ENCODE data around the gene PRSS16. TPM values are rescaled to one million over a fixed set of nuclear protein-coding genes. Genes with fewer than 3 reads are reported as not detected.

The PRSS16 gene
- total RNA-seq, 2 donors from 2014 or later, result 12.5 to 14.1 TPM

DNA sequence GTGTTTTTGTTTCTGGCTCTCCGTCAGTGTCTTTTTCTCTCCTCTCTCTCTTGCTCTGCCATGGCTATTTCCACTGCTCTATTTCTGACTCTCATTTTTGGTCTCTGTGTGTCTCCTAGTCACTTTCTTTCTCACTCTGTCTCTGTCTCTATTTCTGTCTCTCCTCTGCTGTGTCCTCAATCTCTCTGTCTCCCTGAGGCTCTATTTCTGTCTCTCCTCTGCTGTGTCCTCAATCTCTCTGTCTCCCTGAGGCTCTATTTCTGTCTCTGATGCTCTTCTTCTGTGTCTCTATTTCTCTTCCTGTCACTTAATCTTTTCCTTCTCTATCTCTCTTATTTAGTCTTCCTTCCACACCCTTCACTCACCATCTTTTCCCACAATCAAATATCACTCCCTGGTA is 8.4 kb downstream of the PRSS16 start:
- no peaks in the 10 kb centered on the region for H3K9me3 ChIP-seq (ENCODE audit: control insufficient read depth, low read length)
- Mint-ChIP-seq H3K27me3 (ENCODE audit: insufficient read depth) (peaks cover 11% of the 10 kb centered on the region), H3K4me1 (no peaks in the 10 kb centered on the region), H3K27ac (no peak overlapping the region), H3K4me3 (no peak overlapping the region), H3K9me3 (no peaks in the 10 kb centered on the region), H3K36me3 (ENCODE audit: low read depth) (peaks cover 10% of the 10 kb centered on the region)
- H3K36me3 ChIP-seq (ENCODE audit: control insufficient read depth, insufficient read depth, low read length), result no peaks in the 10 kb centered on the region
- no peak for DNase-seq
- WGBS, 2 experiments (ENCODE audit: insufficient coverage in 1 of 2, insufficient read length in 1 of 2), result 76 to 91% methylated on average over 1 of the region's 1 CpG
- no peak overlapping the region for H3K4me3 ChIP-seq (ENCODE audit: low read length)
- TF ChIP-seq, protein P1, sequence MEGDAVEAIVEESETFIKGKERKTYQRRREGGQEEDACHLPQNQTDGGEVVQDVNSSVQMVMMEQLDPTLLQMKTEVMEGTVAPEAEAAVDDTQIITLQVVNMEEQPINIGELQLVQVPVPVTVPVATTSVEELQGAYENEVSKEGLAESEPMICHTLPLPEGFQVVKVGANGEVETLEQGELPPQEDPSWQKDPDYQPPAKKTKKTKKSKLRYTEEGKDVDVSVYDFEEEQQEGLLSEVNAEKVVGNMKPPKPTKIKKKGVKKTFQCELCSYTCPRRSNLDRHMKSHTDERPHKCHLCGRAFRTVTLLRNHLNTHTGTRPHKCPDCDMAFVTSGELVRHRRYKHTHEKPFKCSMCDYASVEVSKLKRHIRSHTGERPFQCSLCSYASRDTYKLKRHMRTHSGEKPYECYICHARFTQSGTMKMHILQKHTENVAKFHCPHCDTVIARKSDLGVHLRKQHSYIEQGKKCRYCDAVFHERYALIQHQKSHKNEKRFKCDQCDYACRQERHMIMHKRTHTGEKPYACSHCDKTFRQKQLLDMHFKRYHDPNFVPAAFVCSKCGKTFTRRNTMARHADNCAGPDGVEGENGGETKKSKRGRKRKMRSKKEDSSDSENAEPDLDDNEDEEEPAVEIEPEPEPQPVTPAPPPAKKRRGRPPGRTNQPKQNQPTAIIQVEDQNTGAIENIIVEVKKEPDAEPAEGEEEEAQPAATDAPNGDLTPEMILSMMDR (conservative IDR thresholded peaks at IDR 0.05), result no peak
- no peak overlapping the region for H3K9ac ChIP-seq (ENCODE audit: extremely low read depth, low read length, poor library complexity, severe bottlenecking)
- no peaks in the 10 kb centered on the region for H3K4me1 ChIP-seq (ENCODE audit: control insufficient read depth, insufficient read depth, low read length)
- no peak overlapping the region for H3K27ac ChIP-seq (ENCODE audit: low read depth, low read length)
- no peaks in the 10 kb centered on the region for H3K27me3 ChIP-seq (ENCODE audit: control insufficient read depth, insufficient read depth, low read length, poor library complexity, severe bottlenecking)

DNA sequence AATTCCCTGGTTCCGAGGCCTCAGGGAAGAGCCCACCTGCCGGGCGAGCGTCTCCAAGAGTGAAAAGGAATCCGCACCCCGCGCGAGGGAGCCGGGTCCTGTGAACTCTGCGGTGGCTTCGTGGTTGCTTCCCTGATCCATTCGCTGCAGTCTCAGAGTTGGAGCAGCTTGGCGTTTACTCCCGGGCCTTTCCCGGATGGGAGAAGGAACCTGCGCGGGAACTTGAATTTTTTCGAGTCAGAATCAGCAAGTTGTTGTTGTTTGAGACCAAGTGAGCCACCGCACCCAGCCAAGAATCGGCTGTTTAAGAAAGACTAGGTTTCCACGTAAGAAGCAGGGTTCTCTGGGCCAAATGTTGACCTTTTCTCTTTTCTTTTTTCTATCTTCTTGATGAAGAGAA is 12.9 kb downstream of the PRSS16 start:
- Mint-ChIP-seq H3K27me3 (ENCODE audit: insufficient read depth) (peaks cover 46% of the 10 kb centered on the region), H3K4me3 (peak overlapping the region; percentile 70), H3K36me3 (ENCODE audit: low read depth) (peaks cover 6% of the 10 kb centered on the region), H3K27ac (peak overlapping the region; percentile 89), H3K9me3 (no peaks in the 10 kb centered on the region), H3K4me1 (no peaks in the 10 kb centered on the region)
- Histone ChIP-seq H3K36me3 (ENCODE audit: control insufficient read depth, insufficient read depth, low read length) (no peaks in the 10 kb centered on the region), H3K9ac (ENCODE audit: extremely low read depth, low read length, poor library complexity, severe bottlenecking) (no peak overlapping the region), H3K27ac (ENCODE audit: low read depth, low read length) (no peak overlapping the region), H3K4me1 (ENCODE audit: control insufficient read depth, insufficient read depth, low read length) (no peaks in the 10 kb centered on the region), H3K4me3 (ENCODE audit: low read length) (peak overlapping the region; percentile 72), H3K27me3 (ENCODE audit: control insufficient read depth, insufficient read depth, low read length, poor library complexity, severe bottlenecking) (peaks cover 28% of the 10 kb centered on the region), H3K9me3 (ENCODE audit: control insufficient read depth, low read length) (no peaks in the 10 kb centered on the region)
- DNase-seq, result peak; percentile 74
- 18 to 20% methylated on average over 12 to 21 of the region's 21 CpGs for WGBS, 2 experiments (ENCODE audit: insufficient coverage in 1 of 2, insufficient read length in 1 of 2)
- TF ChIP-seq, protein P1 (conservative IDR thresholded peaks at IDR 0.05), result no peak

DNA sequence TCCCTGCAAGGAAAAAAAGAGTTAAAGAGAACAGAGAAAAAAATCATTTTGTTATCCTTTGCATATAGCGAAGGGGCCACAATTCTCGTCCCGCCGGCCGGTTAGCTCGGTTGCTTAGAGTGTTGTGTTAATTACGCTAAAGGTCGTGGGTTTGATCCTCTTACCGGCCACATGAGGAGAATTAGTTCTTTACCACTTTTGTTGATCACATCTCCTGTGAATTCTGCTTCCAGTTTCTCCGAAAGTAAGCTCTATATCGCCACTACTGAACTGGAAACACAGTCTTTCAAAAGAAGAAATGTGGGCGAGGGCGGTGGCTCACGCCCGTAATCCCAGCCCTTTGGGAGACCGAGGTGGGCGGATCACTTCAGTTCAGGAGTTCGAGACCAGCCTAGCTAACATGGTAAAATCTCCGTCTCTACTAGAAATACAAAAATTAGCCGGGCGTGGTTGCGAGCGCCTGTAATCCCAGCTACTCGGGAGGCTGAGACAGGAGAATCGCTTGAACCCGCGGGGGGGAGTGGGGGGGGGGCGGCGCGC is 13.4 kb downstream of the PRSS16 start:
- Mint-ChIP-seq H3K27ac (peak overlapping the region; percentile 89), H3K27me3 (ENCODE audit: insufficient read depth) (peaks cover 52% of the 10 kb centered on the region), H3K4me3 (peak overlapping the region; percentile 70), H3K4me1 (no peaks in the 10 kb centered on the region), H3K36me3 (ENCODE audit: low read depth) (peaks cover 2% of the 10 kb centered on the region), H3K9me3 (no peaks in the 10 kb centered on the region)
- Histone ChIP-seq H3K4me1 (ENCODE audit: control insufficient read depth, insufficient read depth, low read length) (no peaks in the 10 kb centered on the region), H3K27ac (ENCODE audit: low read depth, low read length) (no peak overlapping the region), H3K9me3 (ENCODE audit: control insufficient read depth, low read length) (no peaks in the 10 kb centered on the region), H3K36me3 (ENCODE audit: control insufficient read depth, insufficient read depth, low read length) (no peaks in the 10 kb centered on the region), H3K9ac (ENCODE audit: extremely low read depth, low read length, poor library complexity, severe bottlenecking) (no peak overlapping the region), H3K4me3 (ENCODE audit: low read length) (peak overlapping the region; percentile 72), H3K27me3 (ENCODE audit: control insufficient read depth, insufficient read depth, low read length, poor library complexity, severe bottlenecking) (peaks cover 28% of the 10 kb centered on the region)
- DNase-seq, result peak; percentile 66
- WGBS, 2 experiments (ENCODE audit: insufficient coverage in 1 of 2, insufficient read length in 1 of 2), result 9 to 26% methylated on average over 6 to 29 of the region's 30 CpGs
- TF ChIP-seq, protein P1 (conservative IDR thresholded peaks at IDR 0.05), result no peak

All from endodermal cell (in vitro differentiated cells).